Stimulated activated CD4-positive, alpha-beta T cell treated with anti-CD3 and anti-CD28 coated beads, Interleukin-4, amount 100 ng/mL, for 48 hours (primary cell): ENCODE data around the gene IRF2.

ENCODE experiments used
- DNase-seq, 2 donors: peaks; one replicate each; pipeline ENCODE4 v3.0.0-alpha.2; 2020; ENCODE audit warnings: low read depth in 2 of 2

Gene IRF2

GRCh38 chr4:184473499-184474262 is 669 bp downstream of the IRF2 start:
- peak in 1 of 2 donors; percentile 22 for DNase-seq

GRCh38 chr4:184472614-184473498 is 1.5 kb downstream of the IRF2 start:
- peak; percentile 34 to 41 for DNase-seq

- no peak for DNase-seq
These were observed 2.3 kb downstream of the IRF2 start for GRCh38 chr4:184471881-184472613.

- no peak for DNase-seq
These were observed 3.6 kb downstream of the IRF2 start for GRCh38 chr4:184470785-184471110.

- no peak for DNase-seq
These were observed 7.7 kb downstream of the IRF2 start for GRCh38 chr4:184466634-184467033.

GRCh38 chr4:184464759-184465454 is 9.4 kb downstream of the IRF2 start:
- no peak for DNase-seq

GRCh38 chr4:184463856-184464255 is 10.5 kb downstream of the IRF2 start:
- no peak for DNase-seq

- no peak for DNase-seq
These were observed 11.2 kb downstream of the IRF2 start for GRCh38 chr4:184463158-184463557.

GRCh38 chr4:184462724-184463123 is 11.6 kb downstream of the IRF2 start:
- no peak for DNase-seq

- DNase-seq, result no peak
These were observed 12.5 kb downstream of the IRF2 start for GRCh38 chr4:184461711-184462441.

- DNase-seq, result no peak
These were observed 13.7 kb downstream of the IRF2 start for GRCh38 chr4:184460499-184461285.

- no peak for DNase-seq
These were observed 14.9 kb downstream of the IRF2 start for GRCh38 chr4:184459413-184459812.

GRCh38 chr4:184457535-184458249 is 16.7 kb downstream of the IRF2 start:
- DNase-seq, result no peak

- no peak for DNase-seq
These were observed 18.0 kb downstream of the IRF2 start for GRCh38 chr4:184456337-184456736.

GRCh38 chr4:184455299-184455698 is 19.1 kb downstream of the IRF2 start:
- no peak for DNase-seq

- no peak for DNase-seq
These were observed 20.8 kb downstream of the IRF2 start for GRCh38 chr4:184453365-184454160.

GRCh38 chr4:184452740-184453139 is 21.6 kb downstream of the IRF2 start:
- no peak for DNase-seq

GRCh38 chr4:184451726-184452125 is 22.6 kb downstream of the IRF2 start:
- no peak for DNase-seq
